GM19395 (cell line): Measurements from ENCODE around the gene RFX5.
"Not testable (repeated sequence)": the region's sequence is repeated elsewhere in the genome, so short reads cannot be mapped to it uniquely, and the experiment has no call there.

Source experiments
- ATAC-seq: cut with Tn5 transposase; IDR thresholded peaks from one replicate; pipeline ENCODE4 v1.9.1; 2021; ENCODE audit warnings: mild to moderate bottlenecking, moderate library complexity; ENCODE audit not compliant: unreplicated experiment

RFX5 gene

GRCh38 chr1:151362308-151363155, 15.5 kb upstream of the RFX5 start:
- no peak for ATAC-seq

- no peak for ATAC-seq
These were observed 14.8 kb upstream of the RFX5 start for GRCh38 chr1:151361883-151362282.

- no peak for ATAC-seq
These were observed 9.6 kb upstream of the RFX5 start for GRCh38 chr1:151356696-151357095.

- ATAC-seq: no peak
These were observed 5.1 kb upstream of the RFX5 start for GRCh38 chr1:151352021-151352718.

- ATAC-seq: not testable (repeated sequence)
These were observed 3.3 kb upstream of the RFX5 start for GRCh38 chr1:151350323-151350722.

GRCh38 chr1:151347523-151348246, 633 bp upstream of the RFX5 start:
- ATAC-seq: no peak

GRCh38 chr1:151346082-151346768, 827 bp downstream of the RFX5 start:
- no peak for ATAC-seq

GRCh38 chr1:151344291-151344690, 2.8 kb downstream of the RFX5 start:
- no peak for ATAC-seq

GRCh38 chr1:151343587-151343986, 3.5 kb downstream of the RFX5 start:
- no peak for ATAC-seq

- ATAC-seq: no peak
These were observed 4.5 kb downstream of the RFX5 start for GRCh38 chr1:151342569-151342968.

- no peak for ATAC-seq
These were observed 5.0 kb downstream of the RFX5 start for GRCh38 chr1:151342021-151342420.

- no peak for ATAC-seq
These were observed 5.9 kb downstream of the RFX5 start for GRCh38 chr1:151340870-151341754.

- no peak for ATAC-seq
These were observed 10.5 kb downstream of the RFX5 start for GRCh38 chr1:151336556-151336955.

- no peak for ATAC-seq
These were observed 12.2 kb downstream of the RFX5 start for GRCh38 chr1:151334822-151335221.

GRCh38 chr1:151327903-151328674, 19.0 kb downstream of the RFX5 start:
- ATAC-seq: peak; percentile 33

- ATAC-seq: peak; percentile 86
These were observed 19.7 kb downstream of the RFX5 start, which contains the start of gene PI4KB for GRCh38 chr1:151327223-151327902. TSS of gene PI4KB (minus strand) at chr1:151327416. CDS start at chr1:151316481, 10,935 bp downstream.

GRCh38 chr1:151326619-151327222, 20.3 kb downstream of the RFX5 start:
- peak; percentile 59 for ATAC-seq
